Aorta (tissue), 5 donors: ENCODE results near the gene CUX1. TPM values are rescaled to one million over a fixed set of nuclear protein-coding genes. Genes with fewer than 3 reads are reported as not detected.
"Not testable (repeated sequence)": the region's sequence is repeated elsewhere in the genome, so short reads cannot be mapped to it uniquely, and the experiment has no call there.

Experiments
- ATAC-seq: fragments of 200-7000 bp; cut with Tn5 transposase; one replicate; pipeline ENCODE4 v1.9.1; 2022; ENCODE audit warnings: moderate library complexity; ENCODE audit not compliant: low FRiP score
- DNase-seq, 2 donors: peaks; one replicate each; pipeline ENCODE4 v3.0.0-alpha.2; 2020
- H3K27ac ChIP-seq, 2 donors: one replicate each; pipeline ENCODE4 v1.5.1; 2013; ENCODE audit warnings: low read length in 2 of 2, mild to moderate bottlenecking in 2 of 2, moderate library complexity in 2 of 2, control low read depth in 1 of 2, inconsistent platforms in 1 of 2, low read depth in 1 of 2
- H3K27me3 ChIP-seq, 2 donors: one replicate each; pipeline ENCODE4 v1.6.1; 2013; ENCODE audit warnings: control low read depth in 1 of 2, low read length in 1 of 2, mild to moderate bottlenecking in 1 of 2, moderate library complexity in 1 of 2; ENCODE audit not compliant: insufficient read depth in 2 of 2, control insufficient read depth in 1 of 2
- H3K36me3 ChIP-seq, 2 donors: one replicate each; pipeline ENCODE4 v1.6.1; 2013; ENCODE audit warnings: control low read depth in 1 of 2, low read length in 1 of 2, mild to moderate bottlenecking in 1 of 2; ENCODE audit not compliant: insufficient read depth in 2 of 2, control insufficient read depth in 1 of 2
- H3K4me1 ChIP-seq, 2 donors: one replicate each; pipeline ENCODE4 v1.6.1; 2013; ENCODE audit warnings: low read length in 2 of 2, control low read depth in 1 of 2, mild to moderate bottlenecking in 1 of 2, moderate library complexity in 1 of 2; ENCODE audit not compliant: insufficient read depth in 2 of 2, control insufficient read depth in 1 of 2
- H3K4me3 ChIP-seq, 2 donors: one replicate each; pipeline ENCODE4 v1.5.1; 2013; ENCODE audit warnings: low read length in 2 of 2, control low read depth in 1 of 2, mild to moderate bottlenecking in 1 of 2
- H3K9me3 ChIP-seq: one replicate; pipeline ENCODE4 v1.6.1; 2013; ENCODE audit warnings: mild to moderate bottlenecking, low read length; ENCODE audit not compliant: control insufficient read depth
- WGBS, 2 donors: extraction: QIAGEN DNeasy Blood & Tissue Kit; methylation state at CpG; one replicate each; pipeline ENCODE4 v1.1.7; 2013; 5-methylcytosine and 5-hydroxymethylcytosine counted together
- intact Hi-C, 2 donors: fragments of 100-400 bp; cut with DNase I; formaldehyde crosslinking; loops; one replicate each; pipeline versions ENCODE4 v1.14.2 to v1.15.0; 2022
- polyA plus RNA-seq, 2 donors: library from polyadenylated mRNA; stranded (reverse); fragments of 200-250 nt; gene quantifications; one replicate each; pipeline ENCODE4 v1.2.3, GENCODE V29; 2013
- total RNA-seq, 2 donors: library from RNA; stranded (reverse); fragmentation: NEBNext Ultra II Directional; extraction: Animal tissue kit (Norgen Biotek cat#: 25700); gene quantifications; one replicate each; pipeline ENCODE4 v1.2.1, GENCODE V29; 2021
- donor health status: healthy with polysubstance abuse.
- donor health status: Bipolar disorder and iron deficiency.
- donor health status: DM: no; HTN: no; CAD: no.
- donor health status: DM: no; HTN: no; CAD: no.
- donor health status: DM: yes; HTN: yes; CAD: no.

The CUX1 gene
- total and polyA plus RNA-seq, 4 donors, result 51.6 to 159 (median 94.1) TPM

DNA sequence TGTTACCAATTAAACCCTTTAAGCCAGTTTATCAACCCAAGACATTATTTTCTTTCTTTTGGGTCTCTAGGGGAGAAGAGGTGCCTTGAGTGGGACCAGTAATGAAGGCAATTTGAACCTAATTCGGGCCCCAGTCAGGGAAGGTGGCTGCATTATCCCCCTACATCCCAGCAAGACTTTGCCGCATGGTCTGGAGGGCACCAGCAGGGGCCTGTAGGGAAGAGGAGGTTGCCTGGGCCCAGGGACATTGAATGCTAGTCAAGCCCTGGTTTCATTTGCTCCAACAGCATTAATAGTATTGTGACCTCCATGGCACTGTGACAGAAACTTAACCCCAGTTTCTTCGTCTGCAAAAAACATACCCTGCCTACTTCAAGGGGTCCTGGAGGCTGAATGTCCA is 108.8 kb downstream of the CUX1 start:
- Histone ChIP-seq H3K27ac (peak overlapping the region in 1 of 2 donors; percentile 2), H3K4me1 (no peaks in the 10 kb centered on the region), H3K36me3 (no peaks in the 10 kb centered on the region), H3K27me3 (no peaks in the 10 kb centered on the region), H3K9me3 (no peaks in the 10 kb centered on the region), H3K4me3 (no peak overlapping the region)
- DNase-seq, result peak; percentile 2 to 10
- 87 to 91% methylated on average over 3 of the region's 3 CpGs for WGBS, 2 donors
- intact Hi-C loops, result no loop called here
- ATAC-seq, result no peak

DNA sequence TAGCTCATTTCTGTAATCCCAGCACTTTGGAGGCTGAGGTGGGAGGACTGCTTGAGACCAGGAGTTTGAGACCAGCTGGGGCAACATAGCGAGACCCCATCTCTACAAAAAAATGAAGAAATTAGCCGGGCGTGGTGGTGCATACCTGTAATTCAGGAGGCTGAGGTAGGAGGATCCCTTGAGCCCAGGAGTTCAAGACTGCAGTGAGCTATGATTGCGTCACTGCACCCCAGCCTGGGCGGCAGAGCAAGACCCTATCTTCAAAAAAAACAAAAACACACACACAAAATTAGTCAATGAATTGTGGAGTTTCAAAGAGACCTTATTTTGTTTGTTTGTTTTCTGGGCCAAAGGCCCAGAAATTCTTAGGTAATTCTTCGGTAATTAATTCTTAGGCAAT is 110.0 kb downstream of the CUX1 start:
- no peak for ATAC-seq
- DNase-seq, result peak; percentile 7 to 33
- no peaks in the 10 kb centered on the region for H3K36me3 ChIP-seq
- no peaks in the 10 kb centered on the region for H3K9me3 ChIP-seq
- WGBS, 2 donors, result 94% methylated on average over 6 of the region's 6 CpGs
- no peak overlapping the region for H3K27ac ChIP-seq
- intact Hi-C loops, result no loop called here
- no peak overlapping the region for H3K4me3 ChIP-seq
- H3K27me3 ChIP-seq, result no peaks in the 10 kb centered on the region
- peaks cover 0 to 2% of the 10 kb centered on the region in 2 donors for H3K4me1 ChIP-seq

DNA sequence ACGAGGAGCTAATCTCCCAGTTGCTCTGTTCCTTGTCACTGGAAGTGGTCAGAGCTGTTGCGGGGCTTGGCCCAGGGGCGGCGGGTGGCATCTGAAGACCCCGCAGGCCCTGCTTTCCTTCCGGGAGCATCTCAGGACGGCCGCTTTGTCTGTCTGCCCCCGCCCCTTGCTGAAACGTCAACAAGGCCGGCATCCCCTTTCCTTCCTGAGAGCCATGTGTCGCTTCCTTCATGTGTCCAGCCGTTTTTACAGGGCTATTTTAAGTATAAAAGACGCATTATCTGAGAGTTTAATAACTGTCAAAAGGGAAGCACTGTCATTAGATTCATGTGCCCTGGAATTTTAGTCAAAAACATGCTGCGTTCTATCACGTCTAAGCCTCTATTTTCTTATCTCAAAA is 110.4 kb downstream of the CUX1 start:
- peak overlapping the region in 1 of 2 donors; percentile 74 for H3K27ac ChIP-seq
- no peak overlapping the region for H3K4me3 ChIP-seq
- H3K36me3 ChIP-seq, result no peaks in the 10 kb centered on the region
- no peaks in the 10 kb centered on the region for H3K9me3 ChIP-seq
- intact Hi-C loops, result no loop called here
- H3K27me3 ChIP-seq, result no peaks in the 10 kb centered on the region
- H3K4me1 ChIP-seq, result peaks cover 0 to 2% of the 10 kb centered on the region in 2 donors
- WGBS, 2 donors, result 41 to 47% methylated on average over 16 of the region's 16 CpGs
- ATAC-seq, result no peak
- DNase-seq, result peak; percentile 43 to 75

DNA sequence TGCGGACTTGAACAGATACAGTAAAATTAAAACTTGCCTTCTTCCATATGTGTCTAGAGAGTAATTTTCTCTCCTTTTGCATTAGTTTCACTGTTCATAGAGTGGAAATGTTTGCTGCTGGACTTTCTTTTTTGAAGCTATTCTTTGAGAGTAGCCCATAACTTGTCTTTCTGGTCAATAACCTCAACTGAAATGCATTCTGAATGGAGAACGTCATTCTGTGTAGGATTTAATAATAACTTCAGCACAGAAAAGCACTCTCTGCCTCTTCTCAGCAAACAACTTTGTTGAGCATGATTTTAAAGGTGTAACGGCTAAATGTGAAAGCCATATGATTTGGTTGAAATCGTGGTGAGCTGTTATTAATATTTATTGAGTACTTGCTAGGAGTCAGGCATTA is 111.8 kb downstream of the CUX1 start:
- 20 to 24% methylated on average over 4 of the region's 4 CpGs for WGBS, 2 donors
- Histone ChIP-seq H3K27ac (peak overlapping the region; percentile 53 to 58), H3K27me3 (no peaks in the 10 kb centered on the region), H3K4me1 (peaks cover 0 to 2% of the 10 kb centered on the region in 2 donors), H3K9me3 (no peaks in the 10 kb centered on the region), H3K4me3 (no peak overlapping the region), H3K36me3 (no peaks in the 10 kb centered on the region)
- no peak for ATAC-seq
- intact Hi-C loops, result no loop called here
- no peak for DNase-seq

DNA sequence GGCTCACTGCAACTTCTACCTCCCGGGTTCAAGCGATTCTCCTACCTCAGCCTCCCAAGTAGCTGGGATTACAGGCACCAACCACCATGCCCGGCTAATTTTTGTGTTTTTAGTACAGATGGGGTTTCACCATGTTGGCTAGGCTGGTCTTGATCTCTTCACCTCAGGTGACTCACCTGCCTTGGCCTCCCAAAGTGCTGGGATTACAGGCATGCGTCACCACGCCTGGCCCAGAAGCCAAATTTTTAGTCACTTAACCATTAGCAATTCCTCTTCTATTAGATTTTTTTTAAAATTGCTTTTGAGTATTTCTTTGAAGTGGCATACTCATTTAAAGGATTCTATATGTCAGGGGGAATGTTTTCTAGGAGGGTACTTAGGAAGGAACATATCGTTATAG is 112.5 kb downstream of the CUX1 start:
- not testable (repeated sequence) for H3K9me3 ChIP-seq, ATAC-seq, H3K36me3 ChIP-seq, H3K27me3 ChIP-seq, H3K4me1 ChIP-seq, H3K4me3 ChIP-seq
- peak; percentile 48 to 58 for DNase-seq
- WGBS, 2 donors, result 68 to 69% methylated on average over 6 of the region's 6 CpGs
- peak overlapping the region in 1 of 2 donors; percentile 58 for H3K27ac ChIP-seq
- intact Hi-C loops, result loop anchor here in 1 of 2 donors (5.0 kb wide), 1 partner anchor 48 kb away; no protein-coding TSS in a partner anchor

DNA sequence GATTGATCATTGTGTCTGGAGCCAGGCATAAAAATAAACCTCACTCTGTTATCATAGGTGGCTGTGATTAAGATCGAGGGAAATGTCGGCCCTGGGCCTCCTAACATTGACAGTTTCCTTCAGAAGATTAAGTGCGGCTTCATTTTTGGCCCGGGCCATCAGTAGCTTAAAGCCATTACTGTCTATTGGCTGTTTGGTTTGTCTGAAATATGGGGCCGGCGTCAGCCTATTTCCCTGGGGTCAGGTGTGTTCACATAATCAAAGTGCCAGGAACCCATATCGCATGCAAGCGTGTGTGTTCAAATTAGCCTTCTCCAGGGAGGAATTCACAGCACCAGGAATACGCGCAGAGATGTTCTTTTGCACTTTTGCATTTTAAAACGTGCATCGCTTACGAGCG is 114.7 kb downstream of the CUX1 start:
- ATAC-seq (no peak), DNase-seq (peak; percentile 30 to 39)
- H3K36me3 ChIP-seq, result no peaks in the 10 kb centered on the region
- peak overlapping the region; percentile 4 to 33 for H3K27ac ChIP-seq
- H3K4me3 ChIP-seq, result no peak overlapping the region
- WGBS, 2 donors, result 79 to 80% methylated on average over 14 of the region's 14 CpGs
- intact Hi-C loops, result loop anchor here in 1 of 2 donors (5.0 kb wide), 1 partner anchor 50 kb away; no protein-coding TSS in a partner anchor
- no peaks in the 10 kb centered on the region for H3K9me3 ChIP-seq
- H3K4me1 ChIP-seq, result peaks cover 3 to 4% of the 10 kb centered on the region in 2 donors
- no peaks in the 10 kb centered on the region for H3K27me3 ChIP-seq

DNA sequence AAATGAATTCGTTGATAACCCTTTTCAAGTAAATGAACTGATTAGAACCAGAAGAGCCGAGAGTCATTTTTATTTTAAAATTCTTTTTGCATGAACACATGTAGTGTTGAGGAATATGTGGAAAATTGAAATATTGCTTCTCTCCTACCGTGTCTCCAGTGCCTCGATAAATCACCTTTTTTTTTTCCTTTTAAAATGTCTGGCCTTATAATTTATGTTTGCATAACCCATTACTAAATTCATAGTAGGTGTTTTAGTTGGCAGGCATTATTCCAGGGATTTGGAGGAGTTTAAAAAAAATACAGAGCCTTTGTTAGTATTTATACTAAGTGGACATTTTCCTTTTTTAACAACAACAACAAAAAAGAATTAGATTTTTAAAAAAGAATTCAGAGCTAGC is 115.6 kb downstream of the CUX1 start:
- Histone ChIP-seq H3K36me3 (no peaks in the 10 kb centered on the region), H3K4me1 (peaks cover 4% of the 10 kb centered on the region in 2 donors), H3K4me3 (no peak overlapping the region), H3K9me3 (no peaks in the 10 kb centered on the region), H3K27ac (no peak overlapping the region), H3K27me3 (no peaks in the 10 kb centered on the region)
- DNase-seq (no peak), ATAC-seq (no peak)
- intact Hi-C loops, result loop anchor here in 1 of 2 donors (5.0 kb wide), 1 partner anchor 51 kb away; no protein-coding TSS in a partner anchor
- 8 to 11% methylated on average over 4 of the region's 4 CpGs for WGBS, 2 donors

DNA sequence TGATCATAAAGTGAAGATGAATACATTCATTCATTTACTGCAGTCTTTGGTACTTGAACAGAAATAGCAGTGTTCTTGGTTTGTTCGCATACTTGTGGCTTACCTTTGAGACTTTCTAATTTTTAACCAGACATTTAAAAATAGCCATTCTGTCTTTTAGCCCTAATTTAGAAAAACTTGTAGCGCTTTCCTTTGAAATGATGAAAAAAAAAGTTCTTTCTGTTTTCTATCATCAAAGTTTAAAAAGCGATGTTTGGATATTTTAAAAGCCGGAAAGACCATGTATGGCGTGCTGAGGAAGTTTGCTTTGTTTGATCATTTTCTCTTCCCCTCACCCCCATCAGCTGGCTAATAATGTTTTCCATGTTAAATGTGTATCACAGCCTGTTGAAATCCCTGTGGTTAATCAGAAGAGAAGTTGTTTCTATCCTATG is 116.3 kb downstream of the CUX1 start:
- ATAC-seq, result no peak

DNA sequence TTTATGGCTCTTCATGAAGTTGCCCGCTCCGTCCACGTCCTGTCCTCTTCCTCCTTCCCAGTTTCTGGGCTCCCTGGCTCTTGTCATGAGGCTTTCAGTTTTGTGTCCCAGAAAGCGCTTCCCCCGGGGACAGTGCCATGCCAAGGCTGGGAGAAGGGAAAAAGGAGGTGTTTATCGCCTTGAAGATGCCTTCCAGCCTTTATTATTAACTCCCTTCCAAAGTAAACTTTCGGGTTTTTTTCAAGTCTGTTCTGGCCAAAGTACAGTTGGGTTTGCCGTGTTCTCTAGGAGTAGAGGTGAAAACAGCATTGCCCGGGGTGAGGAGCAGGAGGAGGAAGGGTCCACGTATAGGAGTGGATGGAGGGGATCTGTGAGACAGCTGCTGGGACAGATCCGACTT is 117.2 kb downstream of the CUX1 start:
- Histone ChIP-seq H3K4me3 (no peak overlapping the region), H3K4me1 (peaks cover 4% of the 10 kb centered on the region in 2 donors), H3K27me3 (no peaks in the 10 kb centered on the region), H3K9me3 (no peaks in the 10 kb centered on the region), H3K27ac (peak overlapping the region; percentile 23 to 58), H3K36me3 (no peaks in the 10 kb centered on the region)
- intact Hi-C loops, result loop anchor here in 1 of 2 donors (5.0 kb wide), 1 partner anchor 52 kb away; no protein-coding TSS in a partner anchor
- peak; percentile 38 to 61 for DNase-seq
- peak; percentile 45 for ATAC-seq
- WGBS, 2 donors, result 3 to 5% methylated on average over 11 of the region's 11 CpGs

More for the DNA sequence above, 116.3 kb downstream of the CUX1 start:
- 4 to 13% methylated on average over 5 of the region's 5 CpGs for WGBS, 2 donors
- Histone ChIP-seq H3K9me3 (no peaks in the 10 kb centered on the region), H3K4me3 (no peak overlapping the region), H3K4me1 (peaks cover 4% of the 10 kb centered on the region in 2 donors), H3K36me3 (no peaks in the 10 kb centered on the region), H3K27ac (peak overlapping the region in 1 of 2 donors; percentile 23), H3K27me3 (no peaks in the 10 kb centered on the region)
- DNase-seq, result peak in 1 of 2 donors; percentile 6
- intact Hi-C loops, result loop anchor here in 1 of 2 donors (5.0 kb wide), 1 partner anchor 51 kb away; no protein-coding TSS in a partner anchor
